HEK293T (cell line): ENCODE measurements around the gene NFYC.

Experiments
- ARNT ChIP-seq: fragments of 450-650 bp; IDR thresholded peaks from 2 replicates; pipeline ENCODE4 v1.6.1; 2017; ENCODE audit warnings: mild to moderate bottlenecking
- BHLHE40 ChIP-seq: fragments of 450-650 bp; IDR thresholded peaks from 2 replicates; pipeline ENCODE4 v1.6.1; 2016; ENCODE audit warnings: mild to moderate bottlenecking, moderate library complexity, borderline replicate concordance
- CTBP1 ChIP-seq: fragments of 450-650 bp; IDR thresholded peaks from 2 replicates; pipeline ENCODE4 v1.6.1; 2016; ENCODE audit warnings: borderline replicate concordance
- ELF4 ChIP-seq: fragments of 450-650 bp; IDR thresholded peaks from 2 replicates; pipeline ENCODE4 v1.6.1; 2017; ENCODE audit warnings: antibody characterized with exemption
- FOXA1 ChIP-seq: fragments of 450-650 bp; IDR thresholded peaks from 2 replicates; pipeline ENCODE4 v1.6.1; 2016; ENCODE audit warnings: mild to moderate bottlenecking
- FOXK2 ChIP-seq: fragments of 450-650 bp; IDR thresholded peaks from 2 replicates; pipeline ENCODE4 v1.6.1; 2016; ENCODE audit warnings: mild to moderate bottlenecking
- FOXM1 ChIP-seq: fragments of 450-650 bp; IDR thresholded peaks from 2 replicates; pipeline ENCODE4 v1.6.1; 2017; ENCODE audit warnings: mild to moderate bottlenecking, borderline replicate concordance
- HDGF ChIP-seq: fragments of 450-650 bp; IDR thresholded peaks from 2 replicates; pipeline ENCODE4 v1.6.1; 2017; ENCODE audit warnings: antibody characterized with exemption, borderline replicate concordance
- NFRKB ChIP-seq: fragments of 450-650 bp; IDR thresholded peaks from 2 replicates; pipeline ENCODE4 v1.6.1; 2016; ENCODE audit warnings: mild to moderate bottlenecking, moderate library complexity
- PKNOX1 ChIP-seq: fragments of 450-650 bp; IDR thresholded peaks from 2 replicates; pipeline ENCODE4 v1.6.1; 2016
- SP1 ChIP-seq: fragments of 450-650 bp; IDR thresholded peaks from 2 replicates; pipeline ENCODE4 v1.6.1; 2017
- SUZ12 ChIP-seq: fragments of 450-650 bp; IDR thresholded peaks from 2 replicates; pipeline ENCODE4 v1.6.1; 2016; ENCODE audit warnings: mild to moderate bottlenecking
- TARDBP ChIP-seq: fragments of 450-650 bp; IDR thresholded peaks from 2 replicates; pipeline ENCODE4 v1.6.1; 2016
- ZNF384 ChIP-seq: fragments of 450-650 bp; IDR thresholded peaks from 2 replicates; pipeline ENCODE4 v1.6.1; 2016

GRCh38 chr1:40712997-40713396 lies 21.5 kb downstream of the NFYC start:
- TF ChIP-seq NFRKB (no peak), ARNT (no peak), FOXM1 (no peak), ZNF384 (no peak), SUZ12 (no peak), BHLHE40 (no peak), FOXK2 (no peak), FOXA1 (no peak), SP1 (no peak), PKNOX1 (no peak), CTBP1 (no peak), HDGF (no peak), ELF4 (no peak), TARDBP (no peak)
